Measurements from ENCODE around the gene SDK1. TPM values are rescaled to one million over a fixed set of nuclear protein-coding genes. Genes with fewer than 3 reads are reported as not detected.
"Not testable (repeated sequence)": the region's sequence is repeated elsewhere in the genome, so short reads cannot be mapped to it uniquely, and the experiment has no call there.

The SDK1 gene
- total and polyA plus RNA-seq, 10 of the 15 experiments (the other 5 are each of a cell fraction or from before 2014, with no cell fraction given): 0.14 to 0.33 TPM; not detected in 8

DNA sequence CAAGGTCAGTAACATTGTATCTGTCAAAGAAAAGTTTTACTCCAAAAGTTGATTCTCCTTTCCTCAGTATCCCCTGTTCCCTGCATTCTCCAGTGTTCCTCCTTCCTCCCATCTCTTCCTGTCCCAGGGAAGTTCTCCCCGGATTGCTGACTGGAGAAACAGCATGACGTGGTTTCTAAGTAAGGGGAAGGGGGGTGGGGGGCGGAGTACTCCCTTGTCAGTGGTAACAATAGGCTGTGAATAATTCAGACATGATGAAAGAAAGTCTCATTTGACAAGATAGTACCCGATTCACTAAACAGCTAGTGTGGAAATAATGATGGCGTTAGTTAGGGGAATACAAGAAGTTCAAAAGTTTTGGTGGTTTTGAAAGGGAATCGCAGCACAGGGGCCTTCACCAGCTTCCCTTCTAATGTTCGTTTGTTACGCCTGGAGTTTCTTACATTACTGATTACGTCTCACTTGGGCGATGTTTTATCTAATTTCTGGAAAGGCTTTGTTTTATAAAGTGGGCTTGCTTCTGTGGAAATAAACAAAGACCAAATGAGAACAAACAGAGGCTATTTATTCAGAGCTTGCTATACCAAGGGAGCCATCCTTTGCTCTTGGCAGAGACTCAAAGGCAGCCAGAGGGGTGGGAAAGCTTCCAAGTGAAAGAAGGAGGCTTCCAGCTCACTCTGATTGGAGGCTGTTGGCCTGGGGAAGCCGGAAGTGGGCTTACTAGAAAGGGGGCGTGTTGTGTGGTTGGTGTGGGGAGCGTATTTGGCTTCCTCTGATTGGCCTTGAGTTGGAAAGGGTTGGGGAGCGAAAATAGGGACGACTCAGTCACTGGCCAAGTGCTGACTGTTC is 453.7 kb downstream of the SDK1 start:
- H4K20me1 ChIP-seq (ENCODE audit: control insufficient read depth, insufficient read depth): no peaks in the 10 kb centered on the region
- ChIA-PET POLR2A (no interaction called here), SMC1A (ENCODE audit: uncharacterized antibody, unreplicated experiment) (no interaction called here), RAD21 (ENCODE audit: unreplicated experiment) (no interaction called here), CTCF (no interaction called here)
- no peaks in the 10 kb centered on the region for H3K4me1 ChIP-seq (ENCODE audit: control insufficient read depth, insufficient read depth, low read length)
- no peak for FAIRE-seq
- ATAC-seq: no peak
- 22% methylated on average over 15 of the region's 15 CpGs for WGBS (ENCODE audit: insufficient coverage, insufficient replicate concordance, low lambda C conversion rate, missing lambda C conversion rate)
- no peak overlapping the region for H3K27ac ChIP-seq (ENCODE audit: control insufficient read depth, insufficient read depth)
- no peaks in the 10 kb centered on the region for H3K79me2 ChIP-seq (ENCODE audit: control insufficient read depth, insufficient read depth, low read length)
- no peaks in the 10 kb centered on the region for H3K36me3 ChIP-seq (ENCODE audit: control insufficient read depth in 2 of 2, insufficient read depth in 2 of 2, low read length in 1 of 2)
- no peaks in the 10 kb centered on the region for H3K27me3 ChIP-seq (replicated peaks in 1 of 2; ENCODE audit: control insufficient read depth in 2 of 2, insufficient read depth in 2 of 2, low read length in 1 of 2)
- no peak overlapping the region for H3K4me3 ChIP-seq
- intact Hi-C loops (cut with micrococcal nuclease; ENCODE audit: unreplicated experiment) (no loop called here), in situ Hi-C loops (cut with MboI) (no loop called here)
- no peak overlapping the region for H3K4me2 ChIP-seq (ENCODE audit: control insufficient read depth, insufficient read depth)
- no peak overlapping the region for H2AFZ ChIP-seq (ENCODE audit: control insufficient read depth, low read depth, low read length)
- DNase-seq (ENCODE audit: low read depth, low spot score): no peak
- TF ChIP-seq FOS (IDR thresholded peaks at IDR 0.05; ENCODE audit: borderline replicate concordance, extremely low read depth, insufficient read length) (no peak), SRF (IDR thresholded peaks at IDR 0.05; ENCODE audit: low read depth in 2 of 2, low read length in 2 of 2) (no peak), TAF1 (IDR thresholded peaks at IDR 0.05; ENCODE audit: borderline replicate concordance, low read depth, low read length) (no peak), ZZZ3 (IDR thresholded peaks at IDR 0.05; ENCODE audit: control insufficient read depth, insufficient read length, low read depth) (no peak), SMC3 (IDR thresholded peaks at IDR 0.05; ENCODE audit: borderline replicate concordance, low read length) (no peak)
- no peaks in the 10 kb centered on the region; the same call in 2 of the 3 replicates for H3K9me3 ChIP-seq (replicated peaks; ENCODE audit: control insufficient read depth, insufficient read depth, low read length)
- BruUV-seq (replicated peaks): no TSS peak
- no peak overlapping the region for H3K9ac ChIP-seq (ENCODE audit: control insufficient read depth, insufficient read depth, low read length)

DNA sequence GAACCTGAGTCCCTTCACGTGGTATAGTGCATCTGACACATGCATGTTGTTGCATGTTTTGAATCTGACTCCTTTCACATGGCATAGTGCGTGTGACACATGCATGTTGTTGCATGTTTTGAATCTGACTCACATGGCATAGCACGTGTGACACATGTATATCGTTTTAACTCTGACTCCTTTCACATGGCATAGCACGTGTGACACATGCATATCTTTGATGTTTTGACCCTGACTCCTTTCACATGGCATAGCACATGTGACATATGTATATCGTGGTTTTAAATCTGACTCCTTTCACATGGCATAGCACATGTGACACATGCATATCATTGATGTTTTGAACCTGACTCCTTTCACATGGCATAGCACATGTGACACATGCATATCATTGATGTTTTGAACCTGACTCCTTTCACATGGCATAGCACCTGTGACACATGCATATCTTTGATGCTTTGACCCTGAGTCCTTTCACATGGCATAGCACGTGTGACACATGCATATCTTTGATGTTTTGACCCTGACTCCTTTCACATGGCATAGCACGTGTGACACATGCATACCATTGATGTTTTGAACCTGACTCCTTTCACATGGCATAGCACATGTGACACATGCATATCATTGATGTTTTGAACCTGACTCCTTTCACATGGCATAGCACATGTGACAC is 454.9 kb downstream of the SDK1 start:
- H3K9me3 ChIP-seq (replicated peaks; ENCODE audit: control insufficient read depth, insufficient read depth, low read length); H3K79me2 ChIP-seq (ENCODE audit: control insufficient read depth, insufficient read depth, low read length); H4K20me1 ChIP-seq (ENCODE audit: control insufficient read depth, insufficient read depth); H3K36me3 ChIP-seq (ENCODE audit: control insufficient read depth in 2 of 2, insufficient read depth in 2 of 2, low read length in 1 of 2); H2AFZ ChIP-seq (ENCODE audit: control insufficient read depth, low read depth, low read length); H3K4me3 ChIP-seq; POLR2A ChIA-PET; H3K4me1 ChIP-seq (ENCODE audit: control insufficient read depth, insufficient read depth, low read length); SMC1A ChIA-PET (ENCODE audit: uncharacterized antibody, unreplicated experiment); RAD21 ChIA-PET (ENCODE audit: unreplicated experiment); H3K9ac ChIP-seq (ENCODE audit: control insufficient read depth, insufficient read depth, low read length); intact Hi-C loops (cut with micrococcal nuclease; ENCODE audit: unreplicated experiment); H3K27me3 ChIP-seq (replicated peaks in 1 of 2; ENCODE audit: control insufficient read depth in 2 of 2, insufficient read depth in 2 of 2, low read length in 1 of 2); H3K27ac ChIP-seq (ENCODE audit: control insufficient read depth, insufficient read depth); ATAC-seq; in situ Hi-C loops (cut with MboI); FAIRE-seq; BruUV-seq (replicated peaks); H3K4me2 ChIP-seq (ENCODE audit: control insufficient read depth, insufficient read depth); DNase-seq (ENCODE audit: low read depth, low spot score); CTCF ChIA-PET: not testable (repeated sequence)
- WGBS (ENCODE audit: insufficient coverage, insufficient replicate concordance, low lambda C conversion rate, missing lambda C conversion rate): 17% methylated on average over 8 of the region's 8 CpGs

Measured in GM12878 (cell line).